ENCODE data around the gene ZFYVE28. TPM values are rescaled to one million over a fixed set of nuclear protein-coding genes. Genes with fewer than 3 reads are reported as not detected.

Gene ZFYVE28
- total and polyA plus RNA-seq, 2 donors (not counting 1 experiment from before 2014, with no cell fraction given) = 5.8 to 12.1 TPM

DNA sequence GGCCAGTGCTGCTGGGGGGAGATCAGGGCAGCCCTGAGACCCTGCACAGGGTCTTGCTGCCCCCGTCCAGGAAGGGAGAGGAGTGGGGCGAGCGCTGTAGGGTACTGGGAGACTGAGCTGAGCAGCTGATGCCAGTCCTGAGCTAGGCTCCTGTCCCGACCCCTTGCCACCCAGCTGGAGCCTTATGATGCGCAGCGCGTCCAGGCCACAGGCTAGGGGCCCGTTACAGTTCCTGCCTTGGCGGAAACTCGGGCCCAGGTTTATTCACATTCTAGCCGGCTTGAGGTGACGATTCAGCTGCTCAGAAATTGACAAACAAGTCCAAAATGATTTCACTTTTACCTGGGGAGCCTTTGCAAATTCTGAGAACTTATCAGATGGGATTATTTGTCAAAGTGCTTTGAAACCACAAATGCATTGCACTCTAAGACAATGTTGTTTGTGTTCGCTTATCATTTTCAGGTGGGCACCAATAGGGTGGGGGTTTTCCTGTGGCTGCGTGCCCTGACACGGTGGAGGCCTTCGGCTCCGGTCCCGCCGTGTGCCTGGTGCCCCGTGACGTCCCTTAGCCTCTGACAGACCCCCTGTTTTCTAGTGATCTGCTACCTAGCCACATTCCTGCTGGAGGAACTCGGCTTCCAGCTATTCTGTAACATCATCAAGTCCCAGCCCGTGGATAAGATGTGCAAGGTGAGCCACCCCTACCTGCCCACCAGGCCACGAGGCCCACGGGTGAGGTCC is 19.2 kb upstream of the ZFYVE28 start:
- POLR2A ChIA-PET = interaction anchor here (0.6 kb wide), 1 partner anchor 8 kb away, joined by 5 read pairs; no protein-coding TSS in a partner anchor
- intact Hi-C loops (cut with micrococcal nuclease) = no loop called here
- CTCF ChIA-PET = no interaction called here

More for the DNA sequence above, 19.2 kb upstream of the ZFYVE28 start:
- peaks cover 0 to 3% (median 0%) of the 10 kb centered on the region in 3 donors for H3K9me3 ChIP-seq (ENCODE audit: control extremely low read depth in 1 of 3, control insufficient read depth in 2 of 3, insufficient read depth in 1 of 3, low read length in 2 of 3)
- H3K27ac ChIP-seq (ENCODE audit: low read length in 2 of 2) = no peak overlapping the region
- H3K27me3 Mint-ChIP-seq = no peaks in the 10 kb centered on the region
- WGBS (ENCODE audit: insufficient coverage) = 94% methylated on average over 19 of the region's 25 CpGs
- no peak overlapping the region for H2AFZ ChIP-seq (ENCODE audit: insufficient read depth, low read depth, low read length, poor library complexity, severe bottlenecking)
- H3K4me1 ChIP-seq (ENCODE audit: control insufficient read depth in 2 of 2, insufficient read depth in 2 of 2, low read length in 2 of 2) = peaks cover 0 to 7% of the 10 kb centered on the region in 2 donors
- H3K79me2 ChIP-seq (ENCODE audit: control insufficient read depth, insufficient read depth, low read length) = no peaks in the 10 kb centered on the region
- H3K4me2 ChIP-seq (replicated peaks; ENCODE audit: low read depth, low read length, poor library complexity, severe bottlenecking) = no peak overlapping the region
- H3K9me3 Mint-ChIP-seq (ENCODE audit: insufficient read depth) = no peaks in the 10 kb centered on the region
- H3K4me3 Mint-ChIP-seq = no peak overlapping the region
- DNase-seq (no peak), ATAC-seq (ENCODE audit: low read depth) (no peak)
- TF ChIP-seq, protein P1, sequence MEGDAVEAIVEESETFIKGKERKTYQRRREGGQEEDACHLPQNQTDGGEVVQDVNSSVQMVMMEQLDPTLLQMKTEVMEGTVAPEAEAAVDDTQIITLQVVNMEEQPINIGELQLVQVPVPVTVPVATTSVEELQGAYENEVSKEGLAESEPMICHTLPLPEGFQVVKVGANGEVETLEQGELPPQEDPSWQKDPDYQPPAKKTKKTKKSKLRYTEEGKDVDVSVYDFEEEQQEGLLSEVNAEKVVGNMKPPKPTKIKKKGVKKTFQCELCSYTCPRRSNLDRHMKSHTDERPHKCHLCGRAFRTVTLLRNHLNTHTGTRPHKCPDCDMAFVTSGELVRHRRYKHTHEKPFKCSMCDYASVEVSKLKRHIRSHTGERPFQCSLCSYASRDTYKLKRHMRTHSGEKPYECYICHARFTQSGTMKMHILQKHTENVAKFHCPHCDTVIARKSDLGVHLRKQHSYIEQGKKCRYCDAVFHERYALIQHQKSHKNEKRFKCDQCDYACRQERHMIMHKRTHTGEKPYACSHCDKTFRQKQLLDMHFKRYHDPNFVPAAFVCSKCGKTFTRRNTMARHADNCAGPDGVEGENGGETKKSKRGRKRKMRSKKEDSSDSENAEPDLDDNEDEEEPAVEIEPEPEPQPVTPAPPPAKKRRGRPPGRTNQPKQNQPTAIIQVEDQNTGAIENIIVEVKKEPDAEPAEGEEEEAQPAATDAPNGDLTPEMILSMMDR (IDR thresholded peaks at IDR 0.05) = no peak
- TF ChIP-seq EZH2 (IDR thresholded peaks at IDR 0.05; ENCODE audit: borderline replicate concordance, insufficient read depth, low read depth, low read length, poor library complexity, severe bottlenecking) = no peak
- H3K36me3 ChIP-seq (replicated peaks in 1 of 2; ENCODE audit: control extremely low read depth in 1 of 2, control insufficient read depth in 1 of 2, extremely low read depth in 1 of 2, insufficient read depth in 2 of 2, low read length in 1 of 2) = no peaks in the 10 kb centered on the region
- H3K27me3 ChIP-seq (replicated peaks in 1 of 4; ENCODE audit: control extremely low read depth in 1 of 4, control insufficient read depth in 3 of 4, insufficient read depth in 4 of 4, low read length in 3 of 4) = no peaks in the 10 kb centered on the region
- H3K4me1 Mint-ChIP-seq = peaks cover 5% of the 10 kb centered on the region
- H3K27ac Mint-ChIP-seq = no peak overlapping the region
- H3K9ac ChIP-seq (ENCODE audit: low read length) = no peak overlapping the region
- H4K20me1 ChIP-seq (ENCODE audit: control insufficient read depth, insufficient read depth, low read length, poor library complexity, severe bottlenecking) = no peaks in the 10 kb centered on the region
- H3K4me3 ChIP-seq (ENCODE audit: control extremely low read depth in 1 of 5, extremely low read depth in 1 of 5, insufficient read depth in 1 of 5, low read depth in 2 of 5, low read length in 4 of 5) = no peak overlapping the region

All from B cell (primary cell).